HEK293 (cell line): Measurements from ENCODE around the gene KIF26B.

ENCODE experiments used
- CTCF ChIA-PET: fragments of 350-600 bp; formaldehyde crosslinking; extraction: SDS; loops from one replicate; lab custom pipeline; 2021; ENCODE audit warnings: antibody characterized with exemption; lab: Yijun Ruan, JAX
- POLR2A ChIA-PET: fragments of 300-600 bp; formaldehyde crosslinking; extraction: SDS; loops from one replicate; lab custom pipeline; 2020; ENCODE audit warnings: antibody characterized with exemption, inconsistent platforms; lab: Yijun Ruan, JAX
- H3K27ac ChIP-seq: fragments of 200-500 bp; sonication (Bioruptor generic); 2 replicates; pipeline ENCODE4 v1.5.1; 2014; ENCODE audit warnings: low read depth, low read length, control low read depth, inconsistent platforms; ENCODE audit errors: extremely low read depth
- H3K36me3 ChIP-seq, 2 experiments: fragments of 200-500 bp in 1 of 2; sonication (Bioruptor generic) in 1 of 2; 1 replicate in 1 of 2; 2 replicates in 1 of 2; pipeline ENCODE4 v1.5.1; 2014 to 2017; ENCODE audit warnings: inconsistent platforms in 2 of 2, low read length in 2 of 2; ENCODE audit not compliant: control insufficient read depth in 2 of 2, insufficient read depth in 1 of 2
- H3K4me1 ChIP-seq: fragments of 200-500 bp; sonication (Bioruptor generic); 2 replicates; pipeline ENCODE4 v1.5.1; 2014; ENCODE audit warnings: mild to moderate bottlenecking, low read length, inconsistent platforms; ENCODE audit not compliant: control insufficient read depth, insufficient read depth
- H3K4me3 ChIP-seq: 2 replicates; pipeline ENCODE4 v1.5.1; 2011; ENCODE audit warnings: low read depth, mild to moderate bottlenecking, control low read depth, low read length, moderate library complexity
- H3K9me3 ChIP-seq: fragments of 200-500 bp; sonication (Bioruptor generic); 2 replicates; pipeline ENCODE4 v1.5.1; 2014; ENCODE audit warnings: low read depth, low read length, inconsistent platforms; ENCODE audit not compliant: control insufficient read depth, insufficient read depth
- KLF8 ChIP-seq: fragments of 450-650 bp; formaldehyde crosslinking; IDR thresholded peaks from 2 replicates; pipeline ENCODE4 v1.5.1; 2016; ENCODE audit warnings: missing biosample characterization, missing genetic modification characterization
- PRDM2 ChIP-seq: fragments of 450-650 bp; formaldehyde crosslinking; IDR thresholded peaks from 2 replicates; pipeline ENCODE4 v1.5.1; 2016; ENCODE audit warnings: missing biosample characterization, missing genetic modification characterization, borderline replicate concordance
- SCRT1 ChIP-seq: fragments of 450-650 bp; formaldehyde crosslinking; IDR thresholded peaks from 2 replicates; pipeline ENCODE4 v1.5.1; 2016; ENCODE audit warnings: missing biosample characterization, missing genetic modification characterization, borderline replicate concordance
- ZBTB26 ChIP-seq: fragments of 450-650 bp; formaldehyde crosslinking; optimal IDR thresholded peaks from 2 replicates; pipeline ENCODE3; 2016; ENCODE audit warnings: missing biosample characterization, mild to moderate bottlenecking, missing genetic modification characterization
- ZBTB49 ChIP-seq: fragments of 450-650 bp; formaldehyde crosslinking; IDR thresholded peaks from 2 replicates; pipeline ENCODE4 v1.5.1; 2016; ENCODE audit warnings: missing biosample characterization, missing genetic modification characterization, low read depth
- ZBTB7A ChIP-seq: fragments of 450-650 bp; formaldehyde crosslinking; IDR thresholded peaks from 2 replicates; pipeline ENCODE4 v1.5.1; 2016; ENCODE audit warnings: low read depth, missing biosample characterization, missing genetic modification characterization
- ZNF155 ChIP-seq: fragments of 450-650 bp; formaldehyde crosslinking; IDR thresholded peaks from 2 replicates; pipeline ENCODE4 v1.5.1; 2016; ENCODE audit warnings: missing biosample characterization, missing genetic modification characterization
- ZNF202 ChIP-seq: fragments of 450-650 bp; formaldehyde crosslinking; IDR thresholded peaks from 2 replicates; pipeline ENCODE4 v1.5.1; 2016; ENCODE audit warnings: missing biosample characterization, missing genetic modification characterization, borderline replicate concordance
- ZNF221 ChIP-seq: fragments of 450-650 bp; formaldehyde crosslinking; IDR thresholded peaks from 2 replicates; pipeline ENCODE4 v1.5.1; 2017; ENCODE audit warnings: missing biosample characterization, missing genetic modification characterization, borderline replicate concordance
- ZNF311 ChIP-seq: fragments of 450-650 bp; formaldehyde crosslinking; IDR thresholded peaks from 2 replicates; pipeline ENCODE4 v1.5.1; 2017; ENCODE audit warnings: missing biosample characterization, missing genetic modification characterization, borderline replicate concordance
- ZNF350 ChIP-seq: fragments of 450-650 bp; formaldehyde crosslinking; IDR thresholded peaks from 2 replicates; pipeline ENCODE4 v1.5.0; 2017; ENCODE audit warnings: missing biosample characterization, mild to moderate bottlenecking, missing genetic modification characterization
- ZNF37A ChIP-seq: fragments of 450-650 bp; IDR thresholded peaks from 2 replicates; pipeline ENCODE4 v1.5.1; 2018; ENCODE audit warnings: missing biosample characterization, missing genetic modification characterization
- ZNF394 ChIP-seq: fragments of 450-650 bp; formaldehyde crosslinking; IDR thresholded peaks from 2 replicates; pipeline ENCODE4 v1.5.1; 2016; ENCODE audit warnings: missing biosample characterization, missing genetic modification characterization, mild to moderate bottlenecking, moderate library complexity, borderline replicate concordance
- ZNF514 ChIP-seq: fragments of 450-650 bp; formaldehyde crosslinking; IDR thresholded peaks from 2 replicates; pipeline ENCODE4 v1.5.1; 2016; ENCODE audit warnings: missing biosample characterization, missing genetic modification characterization
- ZNF558 ChIP-seq: fragments of 450-650 bp; formaldehyde crosslinking; IDR thresholded peaks from 2 replicates; pipeline ENCODE4 v1.5.1; 2016; ENCODE audit warnings: missing biosample characterization, missing genetic modification characterization
- ZNF645 ChIP-seq: fragments of 450-650 bp; formaldehyde crosslinking; IDR thresholded peaks from 2 replicates; pipeline ENCODE4; 2016; ENCODE audit warnings: missing biosample characterization, missing genetic modification characterization
- ZNF664 ChIP-seq: fragments of 450-650 bp; formaldehyde crosslinking; IDR thresholded peaks from 2 replicates; pipeline ENCODE4 v1.5.1; 2016; ENCODE audit warnings: missing biosample characterization, missing genetic modification characterization
- ZNF785 ChIP-seq: fragments of 450-650 bp; formaldehyde crosslinking; IDR thresholded peaks from 2 replicates; pipeline ENCODE4 v1.5.1; 2016; ENCODE audit warnings: missing biosample characterization, missing genetic modification characterization
- ZSCAN18 ChIP-seq: fragments of 450-650 bp; formaldehyde crosslinking; IDR thresholded peaks from 2 replicates; pipeline ENCODE4 v1.5.1; 2016; ENCODE audit warnings: missing biosample characterization, missing genetic modification characterization
- ZSCAN5A ChIP-seq: fragments of 450-650 bp; formaldehyde crosslinking; IDR thresholded peaks from 2 replicates; pipeline ENCODE4 v1.5.1; 2016; ENCODE audit warnings: missing biosample characterization, missing genetic modification characterization

KIF26B gene

GRCh38 chr1:245516284-245516759 lies 361.5 kb downstream of the KIF26B start:
- Histone ChIP-seq H3K4me3 (no peak overlapping the region), H3K4me1 (no peaks in the 10 kb centered on the region), H3K9me3 (no peaks in the 10 kb centered on the region), H3K27ac (no peak overlapping the region), H3K36me3 (no peaks in the 10 kb centered on the region)
- no peak for TF ChIP-seq SCRT1 (tag by site-specific recombination)
- no peak for TF ChIP-seq ZBTB26 (tag by site-specific recombination)
- no peak for TF ChIP-seq ZNF202 (tag by site-specific recombination)
- TF ChIP-seq KLF8 (tag by site-specific recombination) = no peak
- TF ChIP-seq ZNF37A (tag by site-specific recombination) = no peak
- TF ChIP-seq ZNF785 = no peak
- no peak for TF ChIP-seq ZSCAN5A (tag by site-specific recombination)
- no peak for TF ChIP-seq ZBTB49 (tag by site-specific recombination)
- TF ChIP-seq ZNF311 (tag by site-specific recombination) = no peak
- no peak for TF ChIP-seq ZNF645
- TF ChIP-seq ZNF514 (tag by site-specific recombination) = no peak
- TF ChIP-seq ZNF155 (tag by site-specific recombination) = no peak
- TF ChIP-seq ZSCAN18 = no peak
- TF ChIP-seq ZNF350 (tag by site-specific recombination) = no peak
- ChIA-PET CTCF (no interaction called here), POLR2A (no interaction called here)

GRCh38 chr1:245520611-245521010 lies 365.8 kb downstream of the KIF26B start:
- no peaks in the 10 kb centered on the region for H3K9me3 ChIP-seq
- no peak overlapping the region for H3K27ac ChIP-seq
- no peaks in the 10 kb centered on the region for H3K36me3 ChIP-seq
- ChIA-PET POLR2A (no interaction called here), CTCF (no interaction called here)
- no peaks in the 10 kb centered on the region for H3K4me1 ChIP-seq
- H3K4me3 ChIP-seq = no peak overlapping the region
- no peak for TF ChIP-seq ZBTB7A
- no peak for TF ChIP-seq ZNF558 (tag by site-specific recombination)
- no peak for TF ChIP-seq ZNF221 (tag by site-specific recombination)
- TF ChIP-seq ZNF664 (tag by site-specific recombination) = no peak
- no peak for TF ChIP-seq ZNF37A (tag by site-specific recombination)
- TF ChIP-seq PRDM2 (tag by site-specific recombination) = no peak
- no peak for TF ChIP-seq ZNF394 (tag by site-specific recombination)
